ENCODE measurements around the gene LENEP. TPM values are rescaled to one million over a fixed set of nuclear protein-coding genes. Genes with fewer than 3 reads are reported as not detected.
"Not testable (repeated sequence)": the region's sequence is repeated elsewhere in the genome, so short reads cannot be mapped to it uniquely, and the experiment has no call there.

LENEP gene
- total RNA-seq, 3 donors from 2014 or later, result not detected

- intact Hi-C loops (cut with DNase I; ENCODE audit: low total_unique reads), result no loop called here
- peak; percentile 94 to 99 for DNase-seq (ENCODE audit: low spot score in 2 of 2)
- no peaks in the 10 kb centered on the region for H3K36me3 ChIP-seq
- H3K27me3 ChIP-seq, result no peaks in the 10 kb centered on the region
- H3K4me1 ChIP-seq, result peaks cover 4 to 14% of the 10 kb centered on the region in 2 donors
- peak within 1 kb of the TSS; percentile 62 to 82 for H3K27ac ChIP-seq
- no peak for TF ChIP-seq CTCF (IDR thresholded peaks at IDR 0.05)
- peak; percentile 64 to 89 (median 86) for TF ChIP-seq POLR2AphosphoS5 (IDR thresholded peaks at IDR 0.05)
- no peaks in the 10 kb centered on the region for H3K9me3 ChIP-seq
- peak within 1 kb of the TSS; percentile 56 to 78 (median 67) for H3K4me3 ChIP-seq
These were observed 10.3 kb upstream of the LENEP start, which contains the start of gene FLAD1 for GRCh38 chr1:154982897-154983648. TSS of gene FLAD1 (plus strand) at chr1:154983344. CDS start at chr1:154983695, 351 bp downstream.

GRCh38 chr1:154983776-154984466, 9.5 kb upstream of the LENEP start:
- peak overlapping the region; percentile 56 to 78 (median 67) for H3K4me3 ChIP-seq
- no peaks in the 10 kb centered on the region for H3K9me3 ChIP-seq
- no peak for DNase-seq (ENCODE audit: low spot score in 2 of 2)
- intact Hi-C loops (cut with DNase I; ENCODE audit: low total_unique reads), result no loop called here
- peaks cover 4 to 14% of the 10 kb centered on the region in 2 donors for H3K4me1 ChIP-seq
- no peaks in the 10 kb centered on the region for H3K27me3 ChIP-seq
- H3K36me3 ChIP-seq, result no peaks in the 10 kb centered on the region
- H3K27ac ChIP-seq, result peak overlapping the region; percentile 62 to 82
- no peak for TF ChIP-seq POLR2AphosphoS5 (IDR thresholded peaks at IDR 0.05)
- no peak for TF ChIP-seq CTCF (IDR thresholded peaks at IDR 0.05)
- no peak for TF ChIP-seq POLR2A (IDR thresholded peaks at IDR 0.05)

GRCh38 chr1:154986736-154987135, 6.7 kb upstream of the LENEP start:
- not testable (repeated sequence) for H3K27me3 ChIP-seq; H3K4me3 ChIP-seq; DNase-seq (ENCODE audit: low spot score in 2 of 2); H3K27ac ChIP-seq; H3K36me3 ChIP-seq; H3K9me3 ChIP-seq
- H3K4me1 ChIP-seq, result peaks cover 4 to 14% of the 10 kb centered on the region in 2 donors
- intact Hi-C loops (cut with DNase I; ENCODE audit: low total_unique reads), result loop anchor here (1.0 kb wide), 1 partner anchor 21 kb away; no protein-coding TSS in a partner anchor

GRCh38 chr1:154987326-154987725, 6.1 kb upstream of the LENEP start:
- no peak for DNase-seq (ENCODE audit: low spot score in 2 of 2)

More at GRCh38 chr1:154987326-154987725, 6.1 kb upstream of the LENEP start:
- intact Hi-C loops (cut with DNase I; ENCODE audit: low total_unique reads), result loop anchor here (1.0 kb wide), 1 partner anchor 22 kb away; no protein-coding TSS in a partner anchor
- Histone ChIP-seq H3K36me3 (no peaks in the 10 kb centered on the region), H3K27ac (no peak overlapping the region), H3K4me3 (no peak overlapping the region), H3K9me3 (no peaks in the 10 kb centered on the region), H3K4me1 (peaks cover 4 to 12% of the 10 kb centered on the region in 2 donors), H3K27me3 (no peaks in the 10 kb centered on the region)
- TF ChIP-seq POLR2AphosphoS5 (IDR thresholded peaks at IDR 0.05) (no peak), CTCF (IDR thresholded peaks at IDR 0.05) (no peak), POLR2A (IDR thresholded peaks at IDR 0.05) (no peak)
